ENCODE data around the gene ECI2. TPM values are rescaled to one million over a fixed set of nuclear protein-coding genes. Genes with fewer than 3 reads are reported as not detected.

ECI2 gene, protein sequence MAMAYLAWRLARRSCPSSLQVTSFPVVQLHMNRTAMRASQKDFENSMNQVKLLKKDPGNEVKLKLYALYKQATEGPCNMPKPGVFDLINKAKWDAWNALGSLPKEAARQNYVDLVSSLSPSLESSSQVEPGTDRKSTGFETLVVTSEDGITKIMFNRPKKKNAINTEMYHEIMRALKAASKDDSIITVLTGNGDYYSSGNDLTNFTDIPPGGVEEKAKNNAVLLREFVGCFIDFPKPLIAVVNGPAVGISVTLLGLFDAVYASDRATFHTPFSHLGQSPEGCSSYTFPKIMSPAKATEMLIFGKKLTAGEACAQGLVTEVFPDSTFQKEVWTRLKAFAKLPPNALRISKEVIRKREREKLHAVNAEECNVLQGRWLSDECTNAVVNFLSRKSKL
- 29.0 to 33.7 TPM (median 29.2 TPM) in 3 replicates for total RNA-seq
- long read RNA-seq, transcript ECI2-202 (10 exons, 1,407 nt): minor isoform, 11 of 34 reads
- long read RNA-seq, transcript ECI2-201 (10 exons, 1,380 nt): major isoform, 19 of 34 reads
- long read RNA-seq, partial matches to known transcripts: 1 of 34 reads
- long read RNA-seq, other reads (novel, unspliced or antisense): 3 of 34 reads

DNA sequence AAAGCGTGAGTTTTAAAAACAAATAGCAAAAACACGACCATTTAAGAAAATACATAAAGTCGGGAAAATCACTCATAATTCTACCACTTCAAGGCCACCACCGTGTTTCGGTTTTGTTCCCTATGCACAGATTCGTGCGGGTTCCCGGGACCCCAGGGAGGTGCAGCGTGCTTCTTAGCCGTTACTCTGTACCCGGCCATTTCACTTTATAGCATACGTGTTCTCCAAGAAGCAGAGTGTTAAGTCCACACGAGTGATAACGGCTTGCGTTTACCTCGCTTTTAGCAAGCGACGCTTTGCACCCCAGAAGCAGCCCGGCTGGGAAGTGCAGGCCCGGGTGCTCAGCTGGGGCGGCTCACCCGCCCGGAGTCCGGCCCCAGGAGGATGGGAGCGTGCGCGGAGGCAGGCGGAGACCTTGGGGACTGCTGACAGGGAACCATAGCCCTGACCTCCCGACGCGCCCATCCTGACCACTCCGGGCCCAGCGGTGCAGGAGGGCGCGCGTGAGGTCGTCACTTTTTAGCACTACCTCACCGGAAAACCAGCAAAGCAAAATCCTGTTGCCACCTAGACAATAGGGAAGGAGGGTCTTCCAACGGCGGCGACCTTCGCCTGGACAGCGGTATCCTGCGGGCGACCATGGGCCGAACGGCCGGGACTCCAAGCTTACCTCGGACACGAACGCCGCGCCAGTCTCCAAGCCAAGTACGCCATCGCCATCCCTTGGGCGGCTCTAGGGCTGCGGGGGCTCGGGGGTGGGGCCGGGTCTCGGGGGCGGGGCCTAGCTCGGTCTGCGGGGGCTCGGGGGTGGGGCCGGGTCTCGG lies at the start of gene ECI2:
TSS of gene ECI2 (minus strand) at position 735 of the 824 bp plus-strand sequence. CDS start at position 720, 15 bp downstream.
- Mint-ChIP-seq H3K36me3 (ENCODE audit: low read depth) (peaks cover 13% of the 10 kb centered on the region), H3K9me3 (ENCODE audit: low read depth) (no peaks in the 10 kb centered on the region), H3K4me1 (ENCODE audit: low read depth) (peaks cover 20% of the 10 kb centered on the region), H3K4me3 (ENCODE audit: unreplicated experiment) (peak within 1 kb of the TSS; percentile 86), H3K27ac (ENCODE audit: unreplicated experiment) (peak within 1 kb of the TSS; percentile 93), H3K27me3 (ENCODE audit: low read depth) (no peaks in the 10 kb centered on the region)
- TF ChIP-seq, protein P1, sequence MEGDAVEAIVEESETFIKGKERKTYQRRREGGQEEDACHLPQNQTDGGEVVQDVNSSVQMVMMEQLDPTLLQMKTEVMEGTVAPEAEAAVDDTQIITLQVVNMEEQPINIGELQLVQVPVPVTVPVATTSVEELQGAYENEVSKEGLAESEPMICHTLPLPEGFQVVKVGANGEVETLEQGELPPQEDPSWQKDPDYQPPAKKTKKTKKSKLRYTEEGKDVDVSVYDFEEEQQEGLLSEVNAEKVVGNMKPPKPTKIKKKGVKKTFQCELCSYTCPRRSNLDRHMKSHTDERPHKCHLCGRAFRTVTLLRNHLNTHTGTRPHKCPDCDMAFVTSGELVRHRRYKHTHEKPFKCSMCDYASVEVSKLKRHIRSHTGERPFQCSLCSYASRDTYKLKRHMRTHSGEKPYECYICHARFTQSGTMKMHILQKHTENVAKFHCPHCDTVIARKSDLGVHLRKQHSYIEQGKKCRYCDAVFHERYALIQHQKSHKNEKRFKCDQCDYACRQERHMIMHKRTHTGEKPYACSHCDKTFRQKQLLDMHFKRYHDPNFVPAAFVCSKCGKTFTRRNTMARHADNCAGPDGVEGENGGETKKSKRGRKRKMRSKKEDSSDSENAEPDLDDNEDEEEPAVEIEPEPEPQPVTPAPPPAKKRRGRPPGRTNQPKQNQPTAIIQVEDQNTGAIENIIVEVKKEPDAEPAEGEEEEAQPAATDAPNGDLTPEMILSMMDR (IDR thresholded peaks at IDR 0.05): peak; percentile 17
- DNase-seq (ENCODE audit: low spot score): peak; percentile 94

DNA sequence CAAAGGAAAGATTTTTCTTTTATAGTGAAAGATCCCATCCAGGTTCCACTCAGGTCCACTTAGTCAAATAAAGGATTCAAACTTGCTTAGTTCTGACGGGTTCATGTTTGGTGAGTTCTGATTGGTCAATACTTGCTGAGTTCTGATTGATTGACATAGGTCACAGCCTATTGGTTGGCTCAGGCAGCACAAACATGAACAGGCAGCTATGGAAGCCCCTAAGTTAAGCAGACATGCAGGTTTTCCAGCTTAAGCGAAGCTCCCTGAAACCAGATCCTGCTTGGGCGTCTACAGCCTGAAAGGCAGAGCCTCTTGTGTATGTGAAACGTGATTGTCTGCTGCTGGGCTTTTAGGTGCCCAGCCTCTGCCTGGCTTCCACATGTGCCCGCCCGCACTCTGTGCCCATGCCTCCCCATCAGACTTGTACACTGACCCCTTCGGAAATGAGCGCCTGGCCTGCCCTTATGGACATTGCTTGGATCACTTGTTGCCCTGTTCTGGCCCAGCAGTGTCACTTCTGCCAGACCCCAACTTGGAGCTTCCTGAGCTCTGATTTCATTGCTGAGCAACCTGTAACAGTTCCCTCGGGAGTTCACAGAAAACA lies 45.4 kb upstream of the ECI2 start:
- H3K27me3 Mint-ChIP-seq (ENCODE audit: low read depth): peaks cover 4% of the 10 kb centered on the region
- no peak overlapping the region for H3K4me3 Mint-ChIP-seq (ENCODE audit: unreplicated experiment)
- peaks cover 11% of the 10 kb centered on the region for H3K4me1 Mint-ChIP-seq (ENCODE audit: low read depth)
- H3K27ac Mint-ChIP-seq (ENCODE audit: unreplicated experiment): no peak overlapping the region
- TF ChIP-seq, protein P1 (IDR thresholded peaks at IDR 0.05): no peak
- peaks cover 12% of the 10 kb centered on the region for H3K9me3 Mint-ChIP-seq (ENCODE audit: low read depth)
- peaks cover 2% of the 10 kb centered on the region for H3K36me3 Mint-ChIP-seq (ENCODE audit: low read depth)
- DNase-seq (ENCODE audit: low spot score): no peak

DNA sequence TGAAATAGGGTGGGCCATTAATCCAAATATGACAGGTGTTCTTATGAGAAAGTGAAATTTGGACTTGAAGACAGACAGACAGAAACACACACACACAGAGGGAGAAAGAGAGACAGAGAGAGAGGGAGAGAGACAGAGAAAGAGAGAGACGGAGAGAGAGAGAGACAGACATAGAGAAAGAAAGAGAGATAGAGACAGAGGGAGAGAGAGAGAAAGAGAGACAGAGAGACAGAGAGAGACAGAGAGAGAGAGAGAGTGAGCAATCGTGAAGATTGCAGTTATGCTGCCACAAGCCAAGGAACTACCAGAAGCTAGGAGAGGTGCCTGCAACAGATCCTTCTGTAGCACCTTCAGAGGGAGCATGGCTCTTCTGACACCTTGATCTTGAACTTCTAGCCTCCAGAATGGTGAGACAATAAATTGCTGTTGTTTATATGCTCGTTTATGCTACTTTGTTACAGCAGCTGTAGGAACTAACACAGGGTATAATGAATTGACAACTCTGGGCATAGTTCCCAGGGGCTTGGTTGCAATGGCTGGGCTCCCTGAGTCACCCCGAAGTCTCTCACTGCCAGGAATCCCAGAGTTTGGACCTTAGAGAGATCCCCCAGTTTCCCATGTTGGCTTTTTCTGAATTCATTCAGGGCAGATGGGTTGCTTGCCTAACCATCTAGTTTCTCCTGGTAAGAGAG lies 44.7 kb upstream of the ECI2 start:
- peaks cover 4% of the 10 kb centered on the region for H3K27me3 Mint-ChIP-seq (ENCODE audit: low read depth)
- TF ChIP-seq, protein P1 (IDR thresholded peaks at IDR 0.05): no peak
- H3K36me3 Mint-ChIP-seq (ENCODE audit: low read depth): peaks cover 2% of the 10 kb centered on the region
- no peak overlapping the region for H3K4me3 Mint-ChIP-seq (ENCODE audit: unreplicated experiment)
- DNase-seq (ENCODE audit: low spot score): no peak
- peaks cover 6% of the 10 kb centered on the region for H3K9me3 Mint-ChIP-seq (ENCODE audit: low read depth)
- H3K4me1 Mint-ChIP-seq (ENCODE audit: low read depth): peaks cover 8% of the 10 kb centered on the region
- no peak overlapping the region for H3K27ac Mint-ChIP-seq (ENCODE audit: unreplicated experiment)

DNA sequence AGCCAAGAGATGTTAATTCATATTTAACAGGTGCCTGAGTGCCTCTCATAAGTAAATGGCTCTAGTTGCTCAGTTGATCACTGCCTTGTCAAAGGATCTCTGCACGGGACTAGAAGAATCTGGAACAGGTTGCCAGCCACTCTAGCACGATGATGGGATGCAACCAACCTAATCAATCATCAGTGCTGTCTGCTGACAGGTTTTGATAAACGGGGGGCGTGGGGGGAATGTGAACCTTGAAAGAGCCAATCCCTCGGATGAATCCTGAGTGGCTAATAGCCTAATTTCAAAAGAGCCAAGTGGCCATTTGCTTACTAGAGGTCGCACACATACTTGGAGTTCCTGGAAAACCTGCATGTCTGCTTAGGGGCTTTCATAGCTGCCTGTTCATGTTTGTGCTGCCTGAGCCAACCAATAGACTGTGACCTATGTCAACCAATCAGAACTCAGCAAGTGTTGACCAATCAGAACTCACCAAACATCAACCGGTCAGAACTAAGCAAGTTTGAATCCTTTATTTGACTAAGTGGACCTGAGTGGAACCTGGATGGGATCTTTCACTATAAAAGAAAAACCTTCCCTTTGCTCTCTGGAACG lies 43.5 kb upstream of the ECI2 start:
- TF ChIP-seq, protein P1 (IDR thresholded peaks at IDR 0.05): no peak
- Mint-ChIP-seq H3K4me3 (ENCODE audit: unreplicated experiment) (no peak overlapping the region), H3K4me1 (ENCODE audit: low read depth) (no peaks in the 10 kb centered on the region), H3K9me3 (ENCODE audit: low read depth) (no peaks in the 10 kb centered on the region), H3K36me3 (ENCODE audit: low read depth) (peaks cover 2% of the 10 kb centered on the region), H3K27ac (ENCODE audit: unreplicated experiment) (no peak overlapping the region), H3K27me3 (ENCODE audit: low read depth) (peaks cover 4% of the 10 kb centered on the region)
- no peak for DNase-seq (ENCODE audit: low spot score)

Measured in chondrocyte (in vitro differentiated cells).